22Rv1 (cell line): ENCODE data around the gene ASMTL.

Experiments
- ZFX ChIP-seq: fragments of 450-650 bp; IDR thresholded peaks from 2 replicates; pipeline ENCODE4 v1.6.1; 2017; ENCODE audit warnings: antibody characterized with exemption, borderline replicate concordance
- TF ChIP-seq, protein P1 (sequence below): fragments of 450-650 bp; IDR thresholded peaks from 2 replicates; pipeline ENCODE4 v1.5.1; 2017; ENCODE audit warnings: mild to moderate bottlenecking

DNA sequence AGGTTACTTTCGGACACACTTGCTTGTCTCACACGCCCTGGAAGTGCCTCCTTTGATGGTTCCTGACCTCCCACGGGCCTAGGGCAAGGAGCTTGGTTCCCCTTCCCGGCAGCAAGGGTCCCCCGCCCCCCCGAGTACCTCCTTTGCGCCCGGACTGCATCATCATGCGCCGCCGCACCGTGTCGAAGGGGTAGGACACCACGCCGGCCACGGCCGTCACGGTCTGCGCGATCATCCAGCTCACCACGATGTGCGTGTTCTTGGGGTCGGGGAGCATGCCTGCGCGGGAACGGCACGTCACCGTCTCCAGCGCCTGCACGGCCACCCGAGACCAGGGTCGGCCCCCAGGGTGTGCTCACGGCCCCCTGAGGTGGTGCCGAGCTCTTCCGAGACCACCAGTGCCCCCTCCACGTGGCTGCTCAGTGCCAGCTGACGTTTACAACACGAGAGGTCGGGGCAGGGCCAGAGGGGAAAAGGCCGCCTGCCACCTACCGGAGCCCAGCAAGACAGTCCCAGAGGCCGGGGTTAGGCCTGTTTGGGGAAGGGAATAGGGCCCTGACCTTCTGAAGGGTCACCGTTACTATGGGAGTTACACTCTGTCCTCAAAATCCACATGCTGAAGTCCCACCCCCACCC, 65.5 kb downstream of the ASMTL start:
- TF ChIP-seq, protein P1, sequence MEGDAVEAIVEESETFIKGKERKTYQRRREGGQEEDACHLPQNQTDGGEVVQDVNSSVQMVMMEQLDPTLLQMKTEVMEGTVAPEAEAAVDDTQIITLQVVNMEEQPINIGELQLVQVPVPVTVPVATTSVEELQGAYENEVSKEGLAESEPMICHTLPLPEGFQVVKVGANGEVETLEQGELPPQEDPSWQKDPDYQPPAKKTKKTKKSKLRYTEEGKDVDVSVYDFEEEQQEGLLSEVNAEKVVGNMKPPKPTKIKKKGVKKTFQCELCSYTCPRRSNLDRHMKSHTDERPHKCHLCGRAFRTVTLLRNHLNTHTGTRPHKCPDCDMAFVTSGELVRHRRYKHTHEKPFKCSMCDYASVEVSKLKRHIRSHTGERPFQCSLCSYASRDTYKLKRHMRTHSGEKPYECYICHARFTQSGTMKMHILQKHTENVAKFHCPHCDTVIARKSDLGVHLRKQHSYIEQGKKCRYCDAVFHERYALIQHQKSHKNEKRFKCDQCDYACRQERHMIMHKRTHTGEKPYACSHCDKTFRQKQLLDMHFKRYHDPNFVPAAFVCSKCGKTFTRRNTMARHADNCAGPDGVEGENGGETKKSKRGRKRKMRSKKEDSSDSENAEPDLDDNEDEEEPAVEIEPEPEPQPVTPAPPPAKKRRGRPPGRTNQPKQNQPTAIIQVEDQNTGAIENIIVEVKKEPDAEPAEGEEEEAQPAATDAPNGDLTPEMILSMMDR, result no peak
- TF ChIP-seq ZFX, result no peak
